HepG2 (cell line): ENCODE measurements around the gene PBX1. TPM values are rescaled to one million over a fixed set of nuclear protein-coding genes. Genes with fewer than 3 reads are reported as not detected.

Experiments
- CBX2 ChIP-seq, 2 experiments: fragments of 200-600 bp in 1 of 2; sonication (generic); formaldehyde crosslinking in 1 of 2; IDR thresholded peaks; 2 replicates each; pipeline versions ENCODE4 v1.7.0 to v1.8.1; 2018 to 2022; ENCODE audit warnings: low read depth in 2 of 2, low read length in 1 of 2, mild to moderate bottlenecking in 1 of 2, missing genetic modification reagents in 1 of 2
- DRAP1 ChIP-seq: IDR thresholded peaks from 2 replicates; pipeline ENCODE4 v1.6.1; 2016; ENCODE audit warnings: missing genetic modification reagents, missing compliant biosample characterization
- EHMT2 ChIP-seq: fragments of 200-600 bp; sonication (generic); IDR thresholded peaks from 2 replicates; pipeline ENCODE4 v1.7.0; 2017; ENCODE audit warnings: antibody characterized with exemption, low read depth, low read length, borderline replicate concordance
- ELF1 ChIP-seq: sonication (generic); formaldehyde crosslinking; IDR thresholded peaks from 2 replicates; pipeline ENCODE4 v1.4.0; 2020; ENCODE audit warnings: missing genetic modification reagents
- EP300 ChIP-seq, 3 experiments: sonication (generic) in 1 of 3; formaldehyde crosslinking in 1 of 3; IDR thresholded peaks; 2 replicates each; pipeline versions ENCODE4 v1.5.1 to v1.6.1; 2011 to 2020; ENCODE audit warnings: low read depth in 2 of 3, low read length in 2 of 3, borderline replicate concordance in 1 of 3, improper control_type of control experiment in 1 of 3, mild to moderate bottlenecking in 1 of 3, missing genetic modification reagents in 1 of 3, moderate library complexity in 1 of 3
- SNRNP70 ChIP-seq: fragments of 200-400 bp; formaldehyde crosslinking; IDR thresholded peaks from 2 replicates; pipeline ENCODE4 v1.6.1; 2017; ENCODE audit warnings: mild to moderate bottlenecking, low read depth, low read length, moderate library complexity
- SPEN ChIP-seq: sonication (generic); formaldehyde crosslinking; IDR thresholded peaks from 2 replicates; pipeline ENCODE4 v1.5.1; 2020; ENCODE audit warnings: low read depth, mild to moderate bottlenecking, missing genetic modification reagents
- ZBTB14 ChIP-seq: sonication (generic); formaldehyde crosslinking; IDR thresholded peaks from 2 replicates; pipeline ENCODE4 v1.4.0; 2020; ENCODE audit warnings: missing genetic modification reagents
- ZNF18 ChIP-seq: sonication (generic); formaldehyde crosslinking; IDR thresholded peaks from 2 replicates; pipeline ENCODE4 v1.8.0; 2022; ENCODE audit warnings: mild to moderate bottlenecking, missing genetic modification reagents; ENCODE audit not compliant: insufficient replicate concordance
- ZNF3 ChIP-seq: IDR thresholded peaks from 2 replicates; pipeline ENCODE4 v1.7.0; 2017; ENCODE audit warnings: inconsistent platforms
- ZNF446 ChIP-seq: sonication (generic); formaldehyde crosslinking; IDR thresholded peaks from 2 replicates; pipeline ENCODE4 v1.5.0; 2020; ENCODE audit warnings: mild to moderate bottlenecking, missing genetic modification reagents
- ZNF766 ChIP-seq: sonication (generic); formaldehyde crosslinking; IDR thresholded peaks from 2 replicates; pipeline ENCODE4 v1.5.0; 2020; ENCODE audit warnings: missing genetic modification reagents, borderline replicate concordance
- polyA plus RNA-seq, 8 experiments: library from polyadenylated mRNA; depleted of rRNA in 3 of 8; stranded (reverse) in 7 of 8; unstranded in 1 of 8; fragments of >200 nt; fragmentation: Illumina TruSeq in 4 of 8; extraction: Trizol in 4 of 8; gene quantifications; 2 replicates each; pipeline versions ENCODE4 v1.2.1 to v1.2.3, GENCODE V29; 2011 to 2016; ENCODE audit warnings: low read depth in 4 of 8, missing spikeins in 1 of 8, mixed read lengths in 1 of 8; ENCODE audit not compliant: insufficient read depth in 1 of 8
- total RNA-seq, 5 experiments: library from RNA; depleted of rRNA; stranded (reverse); fragments of >200 nt; fragmentation: Illumina TruSeq; extraction: Trizol; gene quantifications; 2 replicates each; pipeline ENCODE4 v1.2.3, GENCODE V29; 2016; ENCODE audit warnings: low read depth in 1 of 5
- TF ChIP-seq, protein P1 (sequence below): sonication (generic); formaldehyde crosslinking; IDR thresholded peaks from 2 replicates; pipeline ENCODE4 v1.4.0; 2020; ENCODE audit warnings: missing genetic modification reagents
- TF ChIP-seq, protein P2 (sequence below): IDR thresholded peaks from 2 replicates; pipeline ENCODE4 v1.6.1; 2016; ENCODE audit warnings: mild to moderate bottlenecking, missing biosample characterization, missing genetic modification reagents

Gene PBX1
- total and polyA plus RNA-seq, 2 of the 13 experiments (the other 11 are each of a cell fraction or from before 2014, with no cell fraction given) = 0.24 TPM; not detected in 1

DNA sequence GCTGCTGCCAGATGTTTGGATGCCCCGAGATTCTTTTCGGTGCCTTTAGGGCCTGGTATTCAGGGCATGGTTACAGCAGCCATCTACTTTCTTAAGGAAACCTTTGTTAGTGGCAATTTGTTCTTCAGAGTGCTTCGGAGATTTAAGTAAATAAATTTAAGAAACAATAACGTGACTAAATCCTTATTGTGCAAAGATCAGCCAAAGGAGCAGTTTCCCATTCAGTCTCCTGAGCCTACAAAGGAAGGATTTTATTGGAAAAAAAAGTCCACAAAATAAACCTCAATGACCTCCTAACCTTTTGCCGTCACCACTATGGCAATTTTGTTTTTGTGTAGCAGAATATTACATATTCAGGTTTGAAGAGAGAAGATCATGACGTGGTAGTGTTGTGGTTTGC is 231.1 kb downstream of the PBX1 start (continued):
- TF ChIP-seq, protein P1, sequence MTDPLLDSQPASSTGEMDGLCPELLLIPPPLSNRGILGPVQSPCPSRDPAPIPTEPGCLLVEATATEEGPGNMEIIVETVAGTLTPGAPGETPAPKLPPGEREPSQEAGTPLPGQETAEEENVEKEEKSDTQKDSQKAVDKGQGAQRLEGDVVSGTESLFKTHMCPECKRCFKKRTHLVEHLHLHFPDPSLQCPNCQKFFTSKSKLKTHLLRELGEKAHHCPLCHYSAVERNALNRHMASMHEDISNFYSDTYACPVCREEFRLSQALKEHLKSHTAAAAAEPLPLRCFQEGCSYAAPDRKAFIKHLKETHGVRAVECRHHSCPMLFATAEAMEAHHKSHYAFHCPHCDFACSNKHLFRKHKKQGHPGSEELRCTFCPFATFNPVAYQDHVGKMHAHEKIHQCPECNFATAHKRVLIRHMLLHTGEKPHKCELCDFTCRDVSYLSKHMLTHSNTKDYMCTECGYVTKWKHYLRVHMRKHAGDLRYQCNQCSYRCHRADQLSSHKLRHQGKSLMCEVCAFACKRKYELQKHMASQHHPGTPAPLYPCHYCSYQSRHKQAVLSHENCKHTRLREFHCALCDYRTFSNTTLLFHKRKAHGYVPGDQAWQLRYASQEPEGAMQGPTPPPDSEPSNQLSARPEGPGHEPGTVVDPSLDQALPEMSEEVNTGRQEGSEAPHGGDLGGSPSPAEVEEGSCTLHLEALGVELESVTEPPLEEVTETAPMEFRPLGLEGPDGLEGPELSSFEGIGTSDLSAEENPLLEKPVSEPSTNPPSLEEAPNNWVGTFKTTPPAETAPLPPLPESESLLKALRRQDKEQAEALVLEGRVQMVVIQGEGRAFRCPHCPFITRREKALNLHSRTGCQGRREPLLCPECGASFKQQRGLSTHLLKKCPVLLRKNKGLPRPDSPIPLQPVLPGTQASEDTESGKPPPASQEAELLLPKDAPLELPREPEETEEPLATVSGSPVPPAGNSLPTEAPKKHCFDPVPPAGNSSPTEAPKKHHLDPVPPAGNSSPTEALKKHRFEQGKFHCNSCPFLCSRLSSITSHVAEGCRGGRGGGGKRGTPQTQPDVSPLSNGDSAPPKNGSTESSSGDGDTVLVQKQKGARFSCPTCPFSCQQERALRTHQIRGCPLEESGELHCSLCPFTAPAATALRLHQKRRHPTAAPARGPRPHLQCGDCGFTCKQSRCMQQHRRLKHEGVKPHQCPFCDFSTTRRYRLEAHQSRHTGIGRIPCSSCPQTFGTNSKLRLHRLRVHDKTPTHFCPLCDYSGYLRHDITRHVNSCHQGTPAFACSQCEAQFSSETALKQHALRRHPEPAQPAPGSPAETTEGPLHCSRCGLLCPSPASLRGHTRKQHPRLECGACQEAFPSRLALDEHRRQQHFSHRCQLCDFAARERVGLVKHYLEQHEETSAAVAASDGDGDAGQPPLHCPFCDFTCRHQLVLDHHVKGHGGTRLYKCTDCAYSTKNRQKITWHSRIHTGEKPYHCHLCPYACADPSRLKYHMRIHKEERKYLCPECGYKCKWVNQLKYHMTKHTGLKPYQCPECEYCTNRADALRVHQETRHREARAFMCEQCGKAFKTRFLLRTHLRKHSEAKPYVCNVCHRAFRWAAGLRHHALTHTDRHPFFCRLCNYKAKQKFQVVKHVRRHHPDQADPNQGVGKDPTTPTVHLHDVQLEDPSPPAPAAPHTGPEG = no peak
- TF ChIP-seq ZNF3 = no peak
- TF ChIP-seq, protein P2, sequence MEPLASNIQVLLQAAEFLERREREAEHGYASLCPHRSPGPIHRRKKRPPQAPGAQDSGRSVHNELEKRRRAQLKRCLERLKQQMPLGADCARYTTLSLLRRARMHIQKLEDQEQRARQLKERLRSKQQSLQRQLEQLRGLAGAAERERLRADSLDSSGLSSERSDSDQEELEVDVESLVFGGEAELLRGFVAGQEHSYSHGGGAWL = no peak
- TF ChIP-seq ZNF446 (CRISPR knock-in tag) = no peak
- no peak for TF ChIP-seq ELF1
- TF ChIP-seq SNRNP70 = no peak
- no peak for TF ChIP-seq DRAP1 (CRISPR knock-in tag)
- no peak for TF ChIP-seq CBX2 (IDR thresholded peaks at IDR 0.05; ENCODE audit: low read depth, low read length)
- TF ChIP-seq CBX2 (CRISPR knock-in tag; IDR thresholded peaks at IDR 0.05; ENCODE audit: low read depth) = no peak
- TF ChIP-seq EHMT2 = no peak
- no peak for TF ChIP-seq ZNF766
- no peak for TF ChIP-seq ZBTB14
- TF ChIP-seq SPEN (CRISPR knock-in tag) = no peak
- no peak for TF ChIP-seq EP300 (IDR thresholded peaks at IDR 0.05; ENCODE audit: low read depth in 2 of 2, low read length in 2 of 2)
- no peak for TF ChIP-seq EP300 (CRISPR knock-in tag; IDR thresholded peaks at IDR 0.05; ENCODE audit: borderline replicate concordance)
- TF ChIP-seq ZNF18 (CRISPR knock-in tag) = no peak
